PC-3 (cell line): ENCODE measurements around the gene ILKAP.

Experiments
- EZH2phosphoT487 ChIP-seq: fragments of 300-600 bp; sonication (generic); IDR thresholded peaks from 2 replicates; pipeline ENCODE4 v1.6.1; 2018; ENCODE audit warnings: mild to moderate bottlenecking, antibody characterized with exemption, low read length, borderline replicate concordance
- TF ChIP-seq, protein P1 (sequence below): fragments of 300-600 bp; sonication (generic); conservative IDR thresholded peaks from 2 replicates; pipeline ENCODE4 v1.5.1; 2017; ENCODE audit warnings: antibody characterized with exemption, low read depth, mild to moderate bottlenecking, low read length

DNA sequence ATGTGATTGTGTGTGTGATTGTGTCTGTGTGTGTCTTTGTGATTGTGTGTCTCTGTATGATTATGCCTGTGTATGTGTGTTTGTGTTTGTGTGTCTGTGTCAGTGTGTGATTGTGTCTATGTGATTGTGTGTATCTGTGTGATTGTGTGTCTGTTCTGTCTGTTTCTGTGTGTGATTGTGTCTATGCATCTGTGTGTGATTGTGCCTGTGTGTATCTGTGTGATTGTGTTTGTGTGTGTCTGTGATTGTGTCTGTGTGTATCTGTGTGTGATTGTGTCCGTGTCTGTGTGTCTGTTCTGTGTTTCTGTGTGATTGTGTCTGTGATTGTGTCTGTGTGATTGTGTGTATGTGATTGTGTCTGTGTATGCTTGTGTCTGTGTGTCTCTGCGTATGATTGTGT is 77.2 kb downstream of the ILKAP start:
- TF ChIP-seq, protein P1, sequence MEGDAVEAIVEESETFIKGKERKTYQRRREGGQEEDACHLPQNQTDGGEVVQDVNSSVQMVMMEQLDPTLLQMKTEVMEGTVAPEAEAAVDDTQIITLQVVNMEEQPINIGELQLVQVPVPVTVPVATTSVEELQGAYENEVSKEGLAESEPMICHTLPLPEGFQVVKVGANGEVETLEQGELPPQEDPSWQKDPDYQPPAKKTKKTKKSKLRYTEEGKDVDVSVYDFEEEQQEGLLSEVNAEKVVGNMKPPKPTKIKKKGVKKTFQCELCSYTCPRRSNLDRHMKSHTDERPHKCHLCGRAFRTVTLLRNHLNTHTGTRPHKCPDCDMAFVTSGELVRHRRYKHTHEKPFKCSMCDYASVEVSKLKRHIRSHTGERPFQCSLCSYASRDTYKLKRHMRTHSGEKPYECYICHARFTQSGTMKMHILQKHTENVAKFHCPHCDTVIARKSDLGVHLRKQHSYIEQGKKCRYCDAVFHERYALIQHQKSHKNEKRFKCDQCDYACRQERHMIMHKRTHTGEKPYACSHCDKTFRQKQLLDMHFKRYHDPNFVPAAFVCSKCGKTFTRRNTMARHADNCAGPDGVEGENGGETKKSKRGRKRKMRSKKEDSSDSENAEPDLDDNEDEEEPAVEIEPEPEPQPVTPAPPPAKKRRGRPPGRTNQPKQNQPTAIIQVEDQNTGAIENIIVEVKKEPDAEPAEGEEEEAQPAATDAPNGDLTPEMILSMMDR = no peak
- no peak for TF ChIP-seq EZH2phosphoT487
